Measurements from ENCODE around the gene SMIM24.
"Not testable (repeated sequence)": the region's sequence is repeated elsewhere in the genome, so short reads cannot be mapped to it uniquely, and the experiment has no call there.

Gene SMIM24

DNA sequence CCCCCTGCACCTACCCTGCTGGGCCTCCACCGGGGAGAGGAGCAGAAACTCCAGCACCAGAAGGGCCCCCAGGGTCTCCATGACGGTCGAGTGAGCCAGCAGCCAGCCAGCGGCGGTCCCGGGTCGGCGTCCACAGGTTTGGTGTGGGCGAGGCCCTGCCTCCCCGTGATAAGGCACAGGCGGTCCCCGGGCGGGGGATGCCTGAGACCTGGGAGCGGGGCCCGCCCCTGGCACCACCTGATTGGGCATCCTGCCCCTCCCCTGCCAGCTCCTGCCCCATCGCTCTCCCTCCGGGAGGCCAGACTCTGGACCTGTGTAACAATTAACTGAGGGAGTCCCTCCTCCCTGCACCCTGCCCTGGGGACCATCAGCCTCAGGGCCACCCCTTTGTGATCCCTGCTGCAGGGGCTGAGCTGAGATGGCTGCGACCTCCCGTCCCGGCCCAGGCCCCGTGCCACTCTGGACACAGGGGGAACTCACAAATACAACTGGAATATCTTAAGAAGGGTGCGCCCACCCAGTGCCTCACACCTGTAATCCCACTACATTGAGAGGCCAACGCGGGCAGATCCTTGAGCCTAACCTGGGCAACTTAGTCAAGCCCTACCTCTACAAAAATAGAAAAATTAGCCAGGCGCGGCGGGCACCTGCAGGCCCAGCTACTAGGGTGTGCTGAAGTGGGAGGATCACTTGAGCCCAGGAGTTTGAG lies at the start of gene SMIM24:
Gene SMIM24 (minus strand): TSS at position 143 of the 709 bp plus-strand sequence. CDS start 62 bp downstream, at position 81.
- no peak for DNase-seq (ENCODE audit: low spot score)

- not testable (repeated sequence) for DNase-seq (ENCODE audit: low spot score)
Measured at GRCh38 chr19:3529299-3529698, 49.0 kb upstream of the SMIM24 start.

GRCh38 chr19:3528539-3529211 lies 48.4 kb upstream of the SMIM24 start:
- DNase-seq (ENCODE audit: low spot score) = no peak

DNA sequence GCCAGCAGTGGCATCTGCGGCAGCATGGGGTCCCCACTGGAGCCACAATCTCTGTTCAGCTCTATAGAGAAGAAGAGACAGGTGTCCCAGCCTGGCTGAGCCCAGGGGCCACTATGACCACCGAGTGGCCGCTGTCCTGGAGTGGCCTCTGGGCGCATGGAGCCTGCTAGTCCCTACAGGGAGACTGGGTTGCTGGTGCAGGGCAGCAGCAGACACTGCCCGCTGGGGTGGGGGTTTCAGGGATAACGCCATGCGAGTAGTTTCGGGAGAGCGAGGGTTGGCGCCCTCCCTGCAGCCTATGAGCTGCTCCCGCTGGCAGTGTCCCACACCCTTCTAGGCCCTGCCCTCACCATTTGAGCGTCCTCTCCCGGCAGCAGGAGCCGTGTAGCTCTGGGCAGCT lies 47.8 kb upstream of the SMIM24 start:
- DNase-seq (ENCODE audit: low spot score) = no peak

DNA sequence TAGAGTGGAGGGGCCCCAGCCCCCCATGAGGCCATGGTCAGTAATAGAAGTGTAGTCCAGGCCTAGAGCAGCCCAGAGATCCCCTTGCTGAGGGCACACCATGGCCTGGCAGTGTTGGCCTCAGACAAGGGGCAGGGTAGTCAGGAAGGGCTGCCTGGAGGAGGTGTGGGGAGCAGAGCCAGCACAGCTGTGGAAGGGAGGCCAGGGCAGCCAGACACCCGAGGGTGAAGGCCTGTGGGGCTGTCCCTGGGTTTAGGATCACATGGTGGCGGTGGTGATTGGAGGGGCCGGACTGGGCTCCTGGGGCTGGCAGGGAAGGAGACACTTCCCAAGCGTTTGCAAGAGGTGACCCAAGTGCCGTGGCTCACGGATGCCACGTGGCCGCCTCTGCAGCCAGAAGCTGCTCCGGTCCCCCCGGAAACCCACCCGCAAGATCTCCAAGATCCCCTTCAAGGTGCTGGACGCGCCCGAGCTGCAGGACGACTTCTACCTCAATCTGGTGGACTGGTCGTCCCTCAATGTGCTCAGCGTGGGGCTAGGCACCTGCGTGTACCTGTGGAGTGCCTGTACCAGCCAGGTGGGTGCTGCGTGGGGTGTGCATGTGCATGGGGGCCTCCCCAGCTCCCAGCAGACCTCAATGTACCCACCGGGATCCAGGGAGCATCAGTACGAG lies 47.0 kb upstream of the SMIM24 start:
- DNase-seq (ENCODE audit: low spot score) = no peak

- DNase-seq (ENCODE audit: low spot score) = no peak
Measured at GRCh38 chr19:3526507-3527237, 46.3 kb upstream of the SMIM24 start.

DNA sequence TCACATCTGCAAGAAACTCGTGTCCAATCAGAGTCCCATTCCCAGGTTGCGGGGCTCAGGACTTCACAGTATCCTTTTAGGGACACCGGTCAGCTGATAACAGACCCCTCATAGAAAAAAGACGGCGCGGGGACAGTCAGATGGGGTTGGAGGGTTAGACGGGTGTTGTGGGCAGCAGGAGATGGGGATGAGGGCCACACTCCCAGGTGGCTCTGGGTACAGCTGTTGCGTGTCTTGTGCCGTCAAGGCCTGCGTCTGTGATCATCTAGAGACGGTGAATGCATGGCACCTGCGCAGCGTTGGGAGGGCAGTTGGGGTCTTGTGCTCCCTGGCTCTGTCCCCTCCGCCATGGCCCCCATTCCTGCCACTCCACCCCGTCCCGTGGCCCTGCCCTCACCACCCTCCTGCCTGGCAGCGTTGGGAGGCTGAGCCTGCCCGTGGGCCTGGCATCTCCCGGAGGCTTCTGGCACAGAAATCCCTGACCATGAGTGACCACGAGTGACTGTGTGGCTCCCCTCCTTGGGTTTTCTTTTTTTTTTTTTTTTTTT lies 44.7 kb upstream of the SMIM24 start:
- DNase-seq (ENCODE audit: low spot score) = no peak

GRCh38 chr19:3524078-3524842 lies 43.9 kb upstream of the SMIM24 start:
- no peak for DNase-seq (ENCODE audit: low spot score)

DNA sequence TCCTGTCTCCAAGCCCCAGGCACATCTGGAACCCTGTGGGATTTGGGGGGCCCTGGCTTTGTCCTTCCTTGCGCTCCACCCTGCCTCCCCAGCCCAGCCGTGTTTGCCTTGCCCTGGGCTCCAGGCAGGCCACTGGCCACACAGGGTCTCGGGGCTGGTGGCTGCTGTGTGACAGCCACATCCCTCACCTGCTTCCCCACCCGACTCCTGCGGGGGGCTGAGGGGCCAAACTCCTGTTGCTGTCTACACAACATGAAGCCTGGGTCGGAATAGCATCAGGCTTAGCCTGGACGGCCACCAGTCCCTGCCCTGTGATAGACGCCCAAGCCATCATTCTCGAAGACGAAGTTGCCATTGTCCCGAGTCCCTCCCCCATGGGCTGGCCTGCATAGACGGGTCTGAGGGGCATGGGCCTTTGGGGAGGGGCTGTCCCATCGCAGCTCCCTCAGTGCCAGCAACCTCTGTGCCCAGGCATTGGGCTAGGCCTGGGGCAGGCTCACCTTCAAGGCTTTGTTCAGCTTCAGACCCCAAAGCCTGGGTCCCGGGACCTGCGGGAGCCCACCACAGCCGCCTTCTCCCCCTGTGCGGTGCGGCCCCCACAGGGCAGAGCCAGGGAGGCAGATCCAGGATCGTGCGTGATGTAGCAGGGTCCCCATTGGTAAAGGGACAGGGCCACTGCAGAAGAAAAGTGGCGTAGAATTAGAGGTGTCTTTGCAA lies 43.2 kb upstream of the SMIM24 start:
- DNase-seq (ENCODE audit: low spot score) = no peak

DNA sequence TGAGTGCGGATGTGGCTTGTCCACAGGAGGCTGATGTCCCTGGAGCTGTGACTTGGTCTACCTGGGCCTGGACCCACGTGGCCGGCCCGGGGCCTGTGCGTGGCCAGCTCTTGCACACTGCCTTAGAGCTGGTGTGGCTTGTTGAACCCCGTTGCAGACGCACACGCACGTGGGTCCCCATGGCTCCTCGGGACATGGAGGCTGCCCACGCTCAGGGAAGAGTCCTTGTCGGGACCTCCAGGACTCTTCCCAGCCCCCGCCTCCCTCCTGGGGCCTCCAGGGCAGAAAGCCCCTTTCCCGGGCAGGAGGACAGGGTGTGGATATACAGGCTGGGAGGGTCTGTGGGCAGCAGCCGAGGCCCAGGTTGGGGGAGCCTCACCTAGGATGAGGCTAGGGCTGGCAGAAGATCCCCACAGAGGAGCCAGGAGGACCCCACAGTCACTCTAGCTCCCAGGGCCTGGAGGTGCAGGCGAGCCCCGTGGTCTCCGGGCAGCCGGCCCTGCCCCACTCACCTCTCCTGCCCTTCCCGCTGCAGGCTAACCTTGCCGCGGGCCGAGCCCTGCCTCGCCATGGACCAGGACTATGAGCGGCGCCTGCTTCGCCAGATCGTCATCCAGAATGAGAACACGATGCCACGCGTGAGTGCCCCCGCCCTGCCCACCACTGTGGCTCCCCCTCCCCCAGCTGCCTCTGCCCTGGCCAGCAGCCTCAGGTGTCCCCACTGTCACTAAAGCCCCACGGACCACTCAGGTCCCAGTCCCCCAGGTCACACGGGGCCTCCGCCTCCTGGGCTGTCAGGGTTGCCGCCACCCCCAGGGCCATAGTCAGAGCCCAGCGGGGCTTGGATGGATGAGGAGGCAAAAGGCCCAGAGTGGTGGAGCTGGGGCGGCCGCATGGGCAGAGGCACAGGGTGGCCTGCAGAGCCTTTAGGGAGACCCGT lies 42.4 kb upstream of the SMIM24 start:
- no peak for DNase-seq (ENCODE audit: low spot score)

- DNase-seq (ENCODE audit: low spot score) = no peak
Measured at GRCh38 chr19:3521104-3521445, 40.8 kb upstream of the SMIM24 start.

- DNase-seq (ENCODE audit: low spot score) = no peak
Measured at GRCh38 chr19:3520166-3521103, 40.1 kb upstream of the SMIM24 start.

DNA sequence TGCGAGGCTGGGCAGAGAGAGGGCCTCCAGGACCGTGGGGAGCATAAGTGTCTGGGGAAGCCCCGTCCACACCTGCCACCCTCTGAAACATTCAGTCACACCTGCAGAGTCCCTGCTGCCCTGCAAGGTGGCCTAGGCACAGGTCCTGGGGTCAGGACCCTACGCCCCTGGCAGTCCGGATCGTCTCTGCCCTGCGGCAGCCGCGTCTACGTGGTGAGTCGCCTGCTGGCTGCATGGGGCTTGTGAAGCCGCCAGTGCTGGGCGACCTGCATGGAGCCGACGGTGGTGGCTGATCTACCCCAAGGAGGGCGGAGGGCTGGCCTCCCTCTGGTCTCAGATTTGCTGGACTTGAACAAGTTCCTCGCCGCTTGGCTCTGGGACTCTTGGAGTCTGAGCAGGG lies 38.8 kb upstream of the SMIM24 start:
- DNase-seq (ENCODE audit: low spot score) = no peak

DNA sequence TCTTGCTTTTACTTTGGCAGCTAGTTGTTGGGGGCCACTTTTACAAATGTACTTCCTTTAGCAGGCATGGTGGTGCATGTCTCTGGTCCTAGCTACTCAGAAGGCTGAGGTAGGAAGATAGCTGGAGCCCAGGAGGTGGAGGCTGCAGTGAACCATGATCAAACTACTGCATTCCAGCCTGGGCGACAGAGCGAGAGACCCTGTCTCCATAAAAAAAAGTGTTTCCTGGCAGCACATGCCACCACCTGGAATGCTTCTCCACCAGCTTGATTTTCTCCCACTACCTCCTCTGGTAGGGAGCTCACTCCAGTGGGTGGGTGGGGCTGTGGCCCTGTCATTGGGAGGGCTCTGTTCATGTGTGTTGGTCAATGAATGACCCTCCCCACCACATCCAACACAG lies 38.3 kb upstream of the SMIM24 start:
- no peak for DNase-seq (ENCODE audit: low spot score)

- no peak for DNase-seq (ENCODE audit: low spot score)
Measured at GRCh38 chr19:3518255-3518654, 37.9 kb upstream of the SMIM24 start.

DNA sequence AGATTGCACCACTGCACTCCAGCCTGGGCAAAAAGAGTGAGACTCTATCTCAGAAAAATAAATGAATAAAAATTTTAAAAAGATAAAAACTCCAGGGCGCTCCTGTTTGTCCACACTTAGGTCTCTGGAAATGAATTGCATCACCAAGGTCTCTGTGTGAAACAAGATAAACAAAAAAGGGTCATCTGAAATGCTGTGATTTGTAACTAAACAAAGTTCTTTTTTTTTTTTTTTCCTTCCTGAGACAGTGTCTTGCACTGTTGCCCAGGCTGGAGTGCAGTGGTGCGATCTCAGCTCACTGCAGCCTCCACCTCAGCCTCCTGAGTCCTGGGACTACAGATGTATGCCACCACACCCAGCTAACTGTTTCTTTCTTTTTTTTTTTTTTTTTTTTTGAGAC lies 37.3 kb upstream of the SMIM24 start:
- DNase-seq (ENCODE audit: low spot score) = no peak

GRCh38 chr19:3516675-3517207 lies 36.4 kb upstream of the SMIM24 start:
- no peak for DNase-seq (ENCODE audit: low spot score)

DNA sequence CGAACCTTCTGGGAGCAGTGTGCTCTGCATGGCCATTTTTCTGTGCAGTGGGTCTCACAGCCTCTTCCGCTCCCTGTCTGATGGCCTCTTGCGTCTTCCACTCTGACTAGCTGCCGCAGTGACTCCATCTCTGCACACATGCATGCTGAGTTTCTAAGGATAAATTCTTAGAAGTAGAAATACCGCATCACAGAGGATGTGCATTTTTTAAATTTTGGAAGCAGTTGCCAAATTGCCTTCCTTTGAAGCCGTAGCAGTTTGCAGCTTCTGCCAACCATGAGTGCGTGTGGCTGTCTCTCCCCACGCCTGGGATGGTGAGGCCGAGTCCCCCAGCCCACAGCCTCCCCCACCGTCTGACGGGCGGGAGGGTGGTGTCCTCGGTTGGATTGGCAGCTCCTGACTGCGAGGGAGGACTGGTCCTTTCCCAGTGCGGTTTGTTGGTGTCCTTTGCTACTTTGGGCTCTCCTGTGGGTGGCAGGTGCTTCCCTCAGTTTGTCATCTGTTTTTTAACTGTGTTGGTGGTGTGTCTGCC lies 35.6 kb upstream of the SMIM24 start:
- peak; percentile 56 for DNase-seq (ENCODE audit: low spot score)
